HG02840 (cell line): ENCODE results near the gene SLC7A7.
"Not testable (repeated sequence)": the region's sequence is repeated elsewhere in the genome, so short reads cannot be mapped to it uniquely, and the experiment has no call there.

Experiments used
- ATAC-seq: cut with Tn5 transposase; IDR thresholded peaks from one replicate; pipeline ENCODE4 v1.9.1; 2021; ENCODE audit warnings: mild to moderate bottlenecking, moderate library complexity, moderate number of reproducible peaks; ENCODE audit not compliant: unreplicated experiment, low FRiP score

SLC7A7 gene

GRCh38 chr14:22766457-22767322, 48.5 kb downstream of the SLC7A7 start, which contains the start of gene OXA1L:
Gene OXA1L, plus strand, starts transcription at chr14:22766688. Its CDS starts 14 bp downstream, at chr14:22766702.
- peak; percentile 82 for ATAC-seq

- ATAC-seq = no peak
Observed at GRCh38 chr14:22764382-22764781, 50.9 kb downstream of the SLC7A7 start.

GRCh38 chr14:22761734-22762133, 53.5 kb downstream of the SLC7A7 start:
- ATAC-seq = no peak

GRCh38 chr14:22757972-22758650, 57.1 kb downstream of the SLC7A7 start:
- not testable (repeated sequence) for ATAC-seq

- ATAC-seq = no peak
Observed at GRCh38 chr14:22753586-22753985, 61.6 kb downstream of the SLC7A7 start.

GRCh38 chr14:22752422-22752821, 62.8 kb downstream of the SLC7A7 start:
- no peak for ATAC-seq

GRCh38 chr14:22748631-22749068, 66.6 kb downstream of the SLC7A7 start:
- ATAC-seq = no peak

- ATAC-seq = no peak
Observed at GRCh38 chr14:22748206-22748605, 67.0 kb downstream of the SLC7A7 start.

GRCh38 chr14:22747769-22748168, 67.5 kb downstream of the SLC7A7 start:
- no peak for ATAC-seq

GRCh38 chr14:22740020-22740419, 75.2 kb downstream of the SLC7A7 start:
- ATAC-seq = no peak

- no peak for ATAC-seq
Observed at GRCh38 chr14:22739423-22739822, 75.8 kb downstream of the SLC7A7 start.

GRCh38 chr14:22737052-22737451, 78.2 kb downstream of the SLC7A7 start:
- ATAC-seq = no peak

GRCh38 chr14:22736384-22736783, 78.9 kb downstream of the SLC7A7 start:
- not testable (repeated sequence) for ATAC-seq

GRCh38 chr14:22735096-22735495, 80.1 kb downstream of the SLC7A7 start:
- no peak for ATAC-seq

GRCh38 chr14:22733829-22734228, 81.4 kb downstream of the SLC7A7 start:
- ATAC-seq = no peak

- not testable (repeated sequence) for ATAC-seq
Observed at GRCh38 chr14:22732062-22732461, 83.2 kb downstream of the SLC7A7 start.

GRCh38 chr14:22726012-22726411, 89.2 kb downstream of the SLC7A7 start:
- ATAC-seq = no peak

- ATAC-seq = not testable (repeated sequence)
Observed at GRCh38 chr14:22725374-22725773, 89.9 kb downstream of the SLC7A7 start.

GRCh38 chr14:22724847-22725246, 90.4 kb downstream of the SLC7A7 start:
- not testable (repeated sequence) for ATAC-seq

- ATAC-seq = no peak
Observed at GRCh38 chr14:22723815-22724214, 91.4 kb downstream of the SLC7A7 start.
